Measurements from ENCODE around the gene RPAIN.

The RPAIN gene

GRCh38 chr17:5419959-5420653 lies at the start of gene RPAIN:
TSS of gene RPAIN (plus strand) at chr17:5420182. CDS start at chr17:5420211, 29 bp downstream.
- DNase-seq (ENCODE audit: low read depth in 2 of 2): no peak

- DNase-seq (ENCODE audit: low read depth in 2 of 2): no peak
Observed at GRCh38 chr17:5370411-5370810, 49.6 kb upstream of the RPAIN start.

- no peak for DNase-seq (ENCODE audit: low read depth in 2 of 2)
Observed at GRCh38 chr17:5373112-5373511, 46.9 kb upstream of the RPAIN start.

GRCh38 chr17:5378566-5379207 lies 41.3 kb upstream of the RPAIN start:
- DNase-seq (ENCODE audit: low read depth in 2 of 2): no peak

- no peak for DNase-seq (ENCODE audit: low read depth in 2 of 2)
Observed at GRCh38 chr17:5379351-5380107, 40.5 kb upstream of the RPAIN start.

GRCh38 chr17:5380491-5381135 lies 39.4 kb upstream of the RPAIN start:
- DNase-seq (ENCODE audit: low read depth in 2 of 2): no peak

GRCh38 chr17:5381542-5381941 lies 38.4 kb upstream of the RPAIN start:
- no peak for DNase-seq (ENCODE audit: low read depth in 2 of 2)

GRCh38 chr17:5391678-5392077 lies 28.3 kb upstream of the RPAIN start:
- no peak for DNase-seq (ENCODE audit: low read depth in 2 of 2)

- DNase-seq (ENCODE audit: low read depth in 2 of 2): no peak
Observed at GRCh38 chr17:5396612-5397011, 23.4 kb upstream of the RPAIN start.

- no peak for DNase-seq (ENCODE audit: low read depth in 2 of 2)
Observed at GRCh38 chr17:5399767-5400166, 20.2 kb upstream of the RPAIN start.

GRCh38 chr17:5405400-5405799 lies 14.6 kb upstream of the RPAIN start:
- DNase-seq (ENCODE audit: low read depth in 2 of 2): no peak

- DNase-seq (ENCODE audit: low read depth in 2 of 2): no peak
Observed at GRCh38 chr17:5408186-5408585, 11.8 kb upstream of the RPAIN start.

GRCh38 chr17:5410594-5411272 lies 9.2 kb upstream of the RPAIN start:
- DNase-seq (ENCODE audit: low read depth in 2 of 2): no peak

GRCh38 chr17:5413682-5414081 lies 6.3 kb upstream of the RPAIN start:
- DNase-seq (ENCODE audit: low read depth in 2 of 2): peak; percentile 64 to 66

- DNase-seq (ENCODE audit: low read depth in 2 of 2): no peak
Observed at GRCh38 chr17:5416901-5417300, 3.1 kb upstream of the RPAIN start.

GRCh38 chr17:5418858-5419355 lies 1.1 kb upstream of the RPAIN start:
- no peak for DNase-seq (ENCODE audit: low read depth in 2 of 2)

- peak; percentile 86 to 89 for DNase-seq (ENCODE audit: low read depth in 2 of 2)
Observed at GRCh38 chr17:5419356-5419958, 525 bp upstream of the RPAIN start, which contains the start of gene NUP88. TSS of gene NUP88 (minus strand) at chr17:5419662. CDS start at chr17:5419650, 12 bp downstream.

- DNase-seq (ENCODE audit: low read depth in 2 of 2): no peak
Observed at GRCh38 chr17:5422505-5422904, 2.5 kb downstream of the RPAIN start.

- no peak for DNase-seq (ENCODE audit: low read depth in 2 of 2)
Observed at GRCh38 chr17:5424909-5425308, 4.9 kb downstream of the RPAIN start.

GRCh38 chr17:5425826-5426225 lies 5.8 kb downstream of the RPAIN start:
- DNase-seq (ENCODE audit: low read depth in 2 of 2): no peak
